ENCODE measurements around the gene PLEKHG2. TPM values are rescaled to one million over a fixed set of nuclear protein-coding genes. Genes with fewer than 3 reads are reported as not detected.
"Not testable (repeated sequence)": the region's sequence is repeated elsewhere in the genome, so short reads cannot be mapped to it uniquely, and the experiment has no call there.

Gene PLEKHG2
- total RNA-seq, 1 donor from 2014 or later = 14.1 TPM

GRCh38 chr19:39444598-39445195, 32.2 kb downstream of the PLEKHG2 start:
- intact Hi-C loops (cut with micrococcal nuclease) = no loop called here

DNA sequence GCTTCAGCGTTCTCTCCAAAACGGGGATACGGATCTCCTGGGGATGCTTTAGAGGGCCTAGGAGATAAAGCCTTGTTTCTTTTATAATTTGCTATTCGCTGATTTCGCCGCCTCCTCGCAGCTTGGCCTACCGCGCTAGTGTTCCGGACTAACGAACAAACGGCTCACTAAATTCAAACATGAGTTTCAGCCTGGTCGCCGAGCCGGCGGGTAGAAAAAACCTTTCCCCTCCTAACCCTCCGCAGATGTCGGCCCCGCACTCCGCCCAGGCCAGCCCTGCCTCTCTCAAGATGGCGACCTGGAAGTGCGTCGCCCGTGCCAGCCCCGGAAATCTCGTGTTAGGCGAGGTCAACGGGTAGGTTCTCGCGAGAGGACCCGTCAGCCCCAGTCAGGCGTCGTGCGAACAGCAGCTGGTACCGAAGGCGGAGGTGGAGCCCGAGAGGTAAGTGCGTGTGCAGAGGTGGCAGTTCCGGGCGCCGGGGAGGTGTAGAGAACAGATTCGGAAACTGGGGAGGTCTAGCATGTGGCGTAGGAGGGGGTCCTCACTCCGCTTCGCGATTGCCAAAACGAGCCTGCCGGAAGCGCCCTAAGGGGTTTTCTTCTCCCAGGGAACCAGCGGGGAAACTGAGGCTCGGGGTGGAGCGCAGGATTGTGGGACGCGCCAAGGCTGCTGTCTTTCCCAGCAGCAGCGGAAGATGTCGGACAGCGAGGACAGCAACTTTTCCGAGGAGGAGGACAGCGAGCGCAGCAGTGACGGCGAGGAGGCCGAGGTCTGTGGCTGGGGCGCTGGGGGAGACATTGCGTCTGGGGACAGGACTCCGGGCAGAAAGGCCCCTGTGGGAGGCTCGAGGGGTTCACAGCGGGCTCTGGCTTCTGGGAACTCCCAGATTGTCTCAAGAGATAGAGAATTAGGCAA, 33.0 kb downstream of the PLEKHG2 start, which contains the start of gene SUPT5H:
Gene SUPT5H (plus strand): TSS at position 387 of the 916 bp plus-strand sequence. CDS start 309 bp downstream, at position 696.
- no peak for TF ChIP-seq CTCF (IDR thresholded peaks at IDR 0.05; ENCODE audit: borderline replicate concordance)
- Histone ChIP-seq H3K36me3 (peaks cover 13% of the 10 kb centered on the region), H3K4me1 (peaks cover 63% of the 10 kb centered on the region), H3K27me3 (ENCODE audit: low read depth) (no peaks in the 10 kb centered on the region), H3K27ac (replicated peaks) (peak within 1 kb of the TSS; percentile 94), H3K9me3 (replicated peaks) (no peaks in the 10 kb centered on the region), H3K4me3 (peak within 1 kb of the TSS; percentile 99)
- intact Hi-C loops (cut with micrococcal nuclease) = no loop called here
- DNase-seq = peak; percentile 97

More at GRCh38 chr19:39444598-39445195, 32.2 kb downstream of the PLEKHG2 start:
- Histone ChIP-seq H3K27me3 (ENCODE audit: low read depth) (no peaks in the 10 kb centered on the region), H3K36me3 (peaks cover 13% of the 10 kb centered on the region), H3K9me3 (replicated peaks) (no peaks in the 10 kb centered on the region), H3K4me1 (peaks cover 58% of the 10 kb centered on the region), H3K27ac (replicated peaks) (peak overlapping the region; percentile 94), H3K4me3 (peak overlapping the region; percentile 99)
- DNase-seq = no peak
- no peak for TF ChIP-seq CTCF (IDR thresholded peaks at IDR 0.05; ENCODE audit: borderline replicate concordance)

- Histone ChIP-seq H3K27ac (replicated peaks) (peak overlapping the region; percentile 94), H3K4me3 (peak overlapping the region; percentile 99), H3K4me1 (peaks cover 71% of the 10 kb centered on the region), H3K9me3 (replicated peaks) (no peaks in the 10 kb centered on the region), H3K36me3 (peaks cover 13% of the 10 kb centered on the region), H3K27me3 (ENCODE audit: low read depth) (no peaks in the 10 kb centered on the region)
- intact Hi-C loops (cut with micrococcal nuclease) = no loop called here
- TF ChIP-seq CTCF (IDR thresholded peaks at IDR 0.05; ENCODE audit: borderline replicate concordance) = no peak
- DNase-seq = no peak
Measured at GRCh38 chr19:39446365-39447084, 34.1 kb downstream of the PLEKHG2 start.

- Histone ChIP-seq H3K4me3 (no peak overlapping the region), H3K9me3 (replicated peaks) (no peaks in the 10 kb centered on the region), H3K36me3 (peaks cover 20% of the 10 kb centered on the region), H3K27me3 (ENCODE audit: low read depth) (no peaks in the 10 kb centered on the region), H3K27ac (replicated peaks) (no peak overlapping the region), H3K4me1 (peaks cover 82% of the 10 kb centered on the region)
- no peak for TF ChIP-seq CTCF (IDR thresholded peaks at IDR 0.05; ENCODE audit: borderline replicate concordance)
- intact Hi-C loops (cut with micrococcal nuclease) = no loop called here
- DNase-seq = no peak
Measured at GRCh38 chr19:39448271-39448670, 35.8 kb downstream of the PLEKHG2 start.

DNA sequence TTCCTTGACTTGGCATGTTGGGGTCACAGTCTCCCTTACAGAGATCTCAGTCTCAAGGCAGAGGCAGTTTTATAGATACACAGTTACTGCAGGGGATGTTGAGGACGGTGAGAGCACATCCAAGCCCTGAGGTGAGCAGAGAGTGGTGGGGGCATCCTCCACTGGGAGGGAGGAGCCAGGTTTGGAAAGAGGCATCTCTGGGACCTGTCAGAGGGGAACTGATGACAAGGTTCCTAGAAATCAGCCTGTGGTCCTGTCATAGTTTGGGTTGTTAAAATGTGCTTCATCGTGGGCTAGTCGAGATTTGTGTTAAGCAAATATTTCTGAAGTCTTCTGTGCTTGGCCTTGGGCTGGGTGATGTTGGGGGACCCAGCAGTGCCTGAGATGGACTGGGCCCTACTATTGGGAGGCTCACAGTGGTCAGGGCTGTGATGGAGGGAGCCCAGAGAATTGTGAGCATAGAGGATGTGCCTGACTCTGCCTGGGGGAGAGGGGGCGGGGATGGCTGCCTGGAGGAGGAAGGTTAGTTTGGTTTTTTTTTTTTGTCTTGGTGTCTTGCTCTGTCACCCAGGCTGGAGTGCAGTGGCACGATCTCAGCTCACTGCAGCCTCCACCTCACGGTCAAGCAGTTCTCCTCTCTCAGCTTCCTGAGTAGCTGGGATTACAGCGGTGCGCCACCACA, 36.8 kb downstream of the PLEKHG2 start:
- intact Hi-C loops (cut with micrococcal nuclease) = no loop called here
- no peak overlapping the region for H3K4me3 ChIP-seq
- H3K27me3 ChIP-seq (ENCODE audit: low read depth) = no peaks in the 10 kb centered on the region
- H3K9me3 ChIP-seq (replicated peaks) = no peaks in the 10 kb centered on the region
- DNase-seq = no peak
- TF ChIP-seq CTCF (IDR thresholded peaks at IDR 0.05; ENCODE audit: borderline replicate concordance) = no peak
- H3K27ac ChIP-seq (replicated peaks) = no peak overlapping the region
- H3K36me3 ChIP-seq = peaks cover 30% of the 10 kb centered on the region
- H3K4me1 ChIP-seq = peaks cover 80% of the 10 kb centered on the region

DNA sequence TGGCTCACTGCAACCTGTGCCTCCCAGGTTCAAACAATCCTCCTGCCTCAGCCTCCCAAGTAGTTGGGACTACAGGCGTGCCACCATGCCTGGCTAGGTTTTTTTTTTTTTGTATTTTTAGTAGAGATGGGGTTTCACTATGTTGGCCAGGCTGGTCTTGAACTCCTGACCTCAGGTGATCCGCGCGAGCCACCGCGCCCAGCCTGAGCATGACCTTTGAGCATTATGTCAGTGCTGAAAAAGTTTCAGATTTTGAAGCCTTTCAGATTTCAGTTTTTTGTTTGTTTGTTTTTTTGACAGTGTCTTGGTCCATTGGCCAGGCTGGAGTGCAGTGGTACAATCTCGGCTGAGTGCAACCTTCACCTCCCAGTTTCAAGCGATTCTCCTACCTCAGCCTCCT, 38.8 kb downstream of the PLEKHG2 start:
- H3K36me3 ChIP-seq = peaks cover 37% of the 10 kb centered on the region
- H3K9me3 ChIP-seq (replicated peaks); intact Hi-C loops (cut with micrococcal nuclease); DNase-seq; H3K27me3 ChIP-seq (ENCODE audit: low read depth); H3K27ac ChIP-seq (replicated peaks); H3K4me3 ChIP-seq: not testable (repeated sequence)
- peaks cover 62% of the 10 kb centered on the region for H3K4me1 ChIP-seq

Measured in left ventricle myocardium inferior (tissue), 1 donor.